NB4 (cell line): ENCODE measurements around the gene APMAP.

ENCODE experiments used
- DNase-seq: peaks from one replicate; pipeline ENCODE4 v3.0.0; 2010; ENCODE audit warnings: low read depth
- H3K4me3 ChIP-seq: one replicate; pipeline ENCODE4 v1.5.1; 2011; ENCODE audit warnings: mild to moderate bottlenecking, low read depth, low read length, moderate library complexity
- CTCF ChIP-seq: IDR thresholded peaks from one replicate; pipeline ENCODE4 v1.5.1; 2012; ENCODE audit warnings: low read depth, low read length
- MAX ChIP-seq: IDR thresholded peaks from 2 replicates; pipeline ENCODE4 v1.6.1; 2011; ENCODE audit warnings: low read depth, low read length
- MYC ChIP-seq: IDR thresholded peaks from 2 replicates; pipeline ENCODE4 v1.6.1; 2011; ENCODE audit warnings: low read depth, low read length
- POLR2A ChIP-seq: IDR thresholded peaks from 2 replicates; pipeline ENCODE4 v1.6.1; 2011; ENCODE audit warnings: mild to moderate bottlenecking; ENCODE audit not compliant: insufficient read length; ENCODE audit errors: extremely low read depth

The APMAP gene

GRCh38 chr20:25033265-25033923 lies 40.8 kb upstream of the APMAP start:
- H3K4me3 ChIP-seq, result no peak overlapping the region
- DNase-seq, result no peak
- TF ChIP-seq CTCF, result no peak
- TF ChIP-seq MYC, result no peak
- TF ChIP-seq MAX, result no peak
- no peak for TF ChIP-seq POLR2A

GRCh38 chr20:25032478-25033264 lies 40.1 kb upstream of the APMAP start:
- no peak overlapping the region for H3K4me3 ChIP-seq
- TF ChIP-seq MYC, result no peak
- DNase-seq, result no peak

- TF ChIP-seq MYC (no peak), CTCF (no peak), POLR2A (no peak), MAX (no peak)
- no peak for DNase-seq
- no peak overlapping the region for H3K4me3 ChIP-seq
These were observed 39.5 kb upstream of the APMAP start for GRCh38 chr20:25032065-25032477.

- no peak overlapping the region for H3K4me3 ChIP-seq
- DNase-seq, result no peak
- no peak for TF ChIP-seq MYC
- TF ChIP-seq POLR2A, result no peak
- TF ChIP-seq MAX, result no peak
- no peak for TF ChIP-seq CTCF
These were observed 38.7 kb upstream of the APMAP start for GRCh38 chr20:25031241-25031640.

GRCh38 chr20:25030649-25031207 lies 38.2 kb upstream of the APMAP start:
- DNase-seq, result no peak
- TF ChIP-seq POLR2A, result no peak
- no peak for TF ChIP-seq CTCF
- TF ChIP-seq MYC, result no peak
- TF ChIP-seq MAX, result no peak
- no peak overlapping the region for H3K4me3 ChIP-seq

- no peak for TF ChIP-seq MYC
- no peak for TF ChIP-seq POLR2A
- TF ChIP-seq CTCF, result no peak
- TF ChIP-seq MAX, result no peak
- DNase-seq, result no peak
These were observed 37.6 kb upstream of the APMAP start for GRCh38 chr20:25030007-25030648.

More at GRCh38 chr20:25030007-25030648, 37.6 kb upstream of the APMAP start:
- H3K4me3 ChIP-seq, result no peak overlapping the region
